Cerebellar nuclear complex (tissue), 1 donor: ENCODE data around the gene ACOT9.
"Not testable (repeated sequence)": the region's sequence is repeated elsewhere in the genome, so short reads cannot be mapped to it uniquely, and the experiment has no call there.

ENCODE experiments used
- DNase-seq, 2 experiments: peaks; one replicate each; lab custom pipeline; 2025; lab: John Stamatoyannopoulos, UW

ACOT9 gene

DNA sequence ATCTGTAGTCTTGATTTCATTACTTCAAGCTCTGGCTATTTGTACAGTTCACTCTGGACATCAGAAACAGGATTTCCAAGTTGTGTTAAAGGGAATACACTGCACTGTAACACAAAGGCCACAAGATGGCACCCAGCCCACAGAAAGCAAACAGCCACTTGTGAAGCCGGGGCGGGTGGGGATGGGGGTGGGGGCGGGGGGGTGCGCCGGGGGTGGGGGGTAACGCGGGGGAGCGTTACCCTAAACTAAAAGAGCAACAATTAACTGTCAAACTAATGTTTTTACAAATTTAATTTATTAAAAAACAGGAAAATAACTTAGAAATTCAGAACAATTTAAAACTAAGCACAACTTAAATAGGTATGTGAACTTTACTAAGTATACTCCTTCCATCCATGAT is 48.5 kb downstream of the ACOT9 start:
- no peak for DNase-seq

DNA sequence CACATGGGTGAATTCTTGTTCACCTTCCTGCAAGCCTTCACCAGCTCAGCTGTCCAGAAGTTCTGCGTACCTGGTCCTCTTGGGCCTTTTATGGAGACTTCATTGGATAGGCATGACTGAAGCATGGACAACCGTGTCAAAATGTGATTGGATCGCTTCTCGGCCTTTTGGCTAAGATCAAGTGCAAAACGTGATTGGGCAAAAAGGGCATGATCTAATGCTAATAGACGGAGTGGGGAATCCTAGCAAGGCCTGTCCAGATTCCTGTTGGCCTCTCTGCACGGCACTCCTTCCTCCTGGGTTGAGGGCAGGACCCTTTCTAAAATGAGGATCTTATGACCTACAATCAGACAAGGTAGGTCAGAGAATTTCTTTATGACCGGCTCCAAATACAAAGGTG is 50.9 kb downstream of the ACOT9 start:
- no peak for DNase-seq

DNA sequence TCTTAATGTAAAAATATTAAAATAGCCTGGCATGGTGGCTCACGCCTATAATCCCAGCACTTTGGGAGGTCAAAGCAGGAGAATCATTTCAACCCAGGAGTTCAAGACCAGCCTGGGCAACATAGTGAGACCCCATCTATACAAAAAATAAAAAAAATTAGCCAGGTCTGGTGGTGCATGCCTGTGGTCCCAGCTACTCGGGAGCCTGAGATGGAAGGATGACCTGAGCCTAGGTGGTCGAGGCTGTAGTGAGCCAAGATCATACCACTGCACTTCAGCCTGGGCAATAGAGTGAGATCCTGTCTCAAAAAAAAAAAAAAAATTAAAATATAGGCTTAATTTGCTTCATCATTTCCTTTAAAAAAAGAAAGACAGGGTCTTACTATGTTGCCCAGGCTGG is 66.6 kb downstream of the ACOT9 start:
- DNase-seq: not testable (repeated sequence)

DNA sequence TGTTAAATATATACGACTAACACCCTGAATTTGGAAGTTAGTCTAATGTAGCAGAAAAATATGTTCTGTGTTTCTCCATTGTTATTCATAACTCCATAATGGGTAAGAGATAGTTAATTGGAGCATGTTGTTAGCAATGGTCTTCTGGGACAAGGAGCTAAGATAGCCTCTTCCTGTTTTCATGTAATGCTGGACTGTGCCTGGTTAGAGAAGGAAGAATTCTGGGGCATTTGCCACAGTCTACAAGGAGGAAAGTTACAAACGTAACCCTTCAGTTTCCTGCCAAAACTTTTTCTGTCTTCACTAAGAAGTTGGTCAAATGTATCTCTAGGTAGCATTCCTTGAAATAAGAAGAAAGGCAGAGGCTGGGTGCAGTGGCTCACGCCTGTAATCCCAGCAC is 70.0 kb downstream of the ACOT9 start:
- no peak for DNase-seq

DNA sequence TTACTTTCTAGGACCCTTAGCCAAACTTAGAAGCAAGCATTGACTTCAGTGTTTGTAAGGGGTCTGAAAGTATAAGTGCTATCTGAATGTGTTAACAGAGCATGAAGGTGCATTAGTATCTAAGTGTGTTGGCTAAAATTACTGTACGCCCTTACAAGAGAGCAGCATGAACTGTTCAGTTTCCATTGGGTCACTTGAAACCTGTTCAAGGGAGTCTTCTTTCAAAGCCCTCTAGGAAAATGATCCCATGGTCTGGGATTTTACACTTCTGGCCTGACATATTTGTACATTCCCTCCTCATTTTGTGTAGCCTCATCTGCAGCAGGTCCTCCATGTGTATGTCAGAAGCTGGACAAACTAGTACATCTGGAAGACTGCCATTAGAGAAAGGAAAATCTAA is 72.5 kb downstream of the ACOT9 start:
- DNase-seq: no peak

DNA sequence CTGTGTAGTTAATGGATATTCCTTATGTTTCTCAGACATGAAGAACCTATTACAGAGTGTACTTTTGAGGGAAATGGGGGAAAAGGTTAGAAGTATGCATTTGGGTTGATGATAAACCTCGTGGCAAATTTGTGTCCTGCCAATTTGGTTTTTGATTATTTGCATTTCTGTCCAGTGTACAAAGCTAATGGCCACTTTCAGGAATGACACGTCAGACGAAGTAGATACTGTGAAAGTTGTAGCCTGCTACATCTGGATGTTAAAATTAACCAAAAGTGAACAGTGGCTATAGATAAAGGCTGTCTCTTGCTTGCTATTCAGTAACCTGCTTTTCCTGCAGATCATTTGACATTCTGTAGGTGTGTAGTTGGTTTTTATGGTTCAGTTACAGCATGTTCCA is 74.7 kb downstream of the ACOT9 start:
- DNase-seq: no peak

DNA sequence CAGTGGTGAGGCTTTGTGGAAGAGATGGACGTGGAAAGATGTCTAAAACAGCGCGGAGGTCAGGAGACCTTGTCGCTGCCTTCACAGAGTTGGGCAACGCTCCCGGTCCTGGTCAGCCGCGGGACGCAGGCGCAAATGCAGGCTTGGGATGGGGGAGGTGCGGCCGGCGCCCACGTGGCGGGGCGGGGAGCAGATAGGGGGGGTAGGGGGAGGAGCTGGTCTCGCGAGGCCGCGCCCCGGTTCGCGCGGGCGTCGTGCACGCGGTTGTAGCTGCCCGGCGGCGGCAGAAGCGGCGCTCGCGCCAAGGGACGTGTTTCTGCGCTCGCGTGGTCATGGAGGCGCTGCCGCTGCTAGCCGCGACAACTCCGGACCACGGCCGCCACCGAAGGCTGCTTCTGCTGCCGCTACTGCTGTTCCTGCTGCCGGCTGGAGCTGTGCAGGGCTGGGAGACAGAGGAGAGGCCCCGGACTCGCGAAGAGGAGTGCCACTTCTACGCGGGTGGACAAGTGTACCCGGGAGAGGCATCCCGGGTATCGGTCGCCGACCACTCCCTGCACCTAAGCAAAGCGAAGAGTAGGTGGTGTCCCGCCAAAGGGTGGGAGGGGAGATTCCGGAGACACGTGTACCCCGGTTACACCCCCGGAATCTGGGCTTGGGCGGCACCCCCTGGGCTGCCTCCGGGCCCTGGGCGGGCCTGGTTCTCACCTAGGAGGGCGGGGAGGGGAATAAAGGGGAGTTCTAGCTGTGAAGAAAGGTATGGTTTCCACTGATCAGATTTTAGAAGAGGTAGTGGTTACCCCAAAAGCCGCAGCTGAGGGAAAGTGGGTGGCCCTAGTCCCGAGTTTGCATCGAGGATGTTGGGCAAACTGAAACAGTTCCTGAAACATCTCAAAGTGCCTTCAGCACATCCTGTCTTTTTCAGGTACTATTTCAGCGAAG is 75.6 kb downstream of the ACOT9 start, which contains the start of gene PRDX4:
TSS of gene PRDX4 (plus strand) at position 255 of the 939 bp plus-strand sequence. CDS start at position 333, 78 bp downstream.
- DNase-seq: peak in 1 of 2 experiments; percentile 34

DNA sequence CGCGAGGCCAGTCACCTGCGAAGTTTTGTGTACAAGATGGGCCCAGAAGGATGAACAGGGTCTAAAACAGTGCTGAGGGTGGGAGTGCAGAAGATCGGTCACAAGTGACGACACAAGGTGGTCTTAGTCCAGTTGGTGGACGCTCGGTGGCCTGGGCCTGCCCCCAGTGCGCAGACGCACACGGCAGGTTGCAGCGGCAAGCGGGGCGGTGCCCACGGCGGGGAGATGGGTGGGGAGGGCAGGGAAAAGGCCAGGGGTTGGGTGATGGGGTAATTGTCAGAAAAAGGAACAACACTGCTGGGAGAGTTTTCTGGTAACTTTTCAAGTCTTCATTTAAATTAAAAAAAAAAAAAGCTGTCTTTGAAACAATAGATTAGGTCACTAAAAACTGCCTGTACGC is 76.8 kb downstream of the ACOT9 start:
- DNase-seq: no peak

DNA sequence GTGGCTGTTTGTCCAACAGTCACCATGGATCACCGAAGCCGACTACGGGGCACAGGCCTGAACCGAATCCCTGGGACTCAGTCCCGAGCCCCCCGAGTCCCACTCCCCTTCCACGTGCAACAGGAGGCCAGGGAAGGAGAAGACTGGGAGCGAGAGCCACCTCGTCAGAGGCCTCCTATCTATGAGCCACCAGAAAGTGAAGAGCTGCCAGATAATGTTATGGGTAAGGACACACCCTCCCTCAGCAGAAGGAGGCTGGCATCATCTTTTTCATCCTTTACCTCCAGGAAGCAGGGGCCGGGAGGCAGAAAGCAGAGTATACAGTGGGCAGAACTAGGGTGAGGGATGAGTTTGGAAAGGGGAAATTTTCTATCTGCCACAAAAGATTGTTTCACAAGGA is 78.6 kb downstream of the ACOT9 start:
- DNase-seq: no peak

DNA sequence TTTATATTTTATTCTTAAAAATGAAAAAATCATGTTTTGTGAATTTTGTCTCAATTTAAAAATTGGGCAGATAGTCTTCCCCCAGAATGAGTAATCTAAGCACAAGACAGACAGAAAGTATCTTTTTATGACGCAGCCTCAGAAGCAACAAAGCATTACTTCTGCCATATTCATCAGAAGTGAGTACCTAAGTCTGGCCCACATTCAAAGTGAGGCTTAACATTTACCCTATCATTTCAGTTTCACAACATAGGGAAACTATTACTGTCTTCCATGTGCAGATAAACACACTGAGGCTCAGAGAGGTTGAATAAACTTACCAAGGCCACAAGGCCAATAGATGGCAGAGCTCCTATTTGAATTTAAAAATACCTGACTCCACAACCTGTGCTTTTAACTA is 80.2 kb downstream of the ACOT9 start:
- DNase-seq: no peak

DNA sequence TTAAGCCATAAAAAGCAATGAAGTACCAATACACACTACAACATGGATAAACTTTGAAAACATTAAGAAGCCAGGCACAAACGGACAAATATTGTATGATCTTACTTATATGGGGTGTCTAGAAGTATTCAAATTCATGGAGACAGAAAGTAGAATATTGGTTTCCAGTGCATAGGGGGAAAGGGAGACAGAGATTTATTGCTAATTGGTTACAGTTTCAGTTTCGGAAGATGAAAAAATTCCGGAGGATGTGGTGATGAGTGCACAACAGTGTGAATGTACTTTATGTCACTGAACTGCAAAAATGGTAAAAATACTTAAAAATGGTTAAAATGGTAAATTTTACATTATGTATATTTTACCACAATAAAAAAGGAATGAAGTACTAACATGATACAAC is 80.9 kb downstream of the ACOT9 start:
- DNase-seq: no peak

DNA sequence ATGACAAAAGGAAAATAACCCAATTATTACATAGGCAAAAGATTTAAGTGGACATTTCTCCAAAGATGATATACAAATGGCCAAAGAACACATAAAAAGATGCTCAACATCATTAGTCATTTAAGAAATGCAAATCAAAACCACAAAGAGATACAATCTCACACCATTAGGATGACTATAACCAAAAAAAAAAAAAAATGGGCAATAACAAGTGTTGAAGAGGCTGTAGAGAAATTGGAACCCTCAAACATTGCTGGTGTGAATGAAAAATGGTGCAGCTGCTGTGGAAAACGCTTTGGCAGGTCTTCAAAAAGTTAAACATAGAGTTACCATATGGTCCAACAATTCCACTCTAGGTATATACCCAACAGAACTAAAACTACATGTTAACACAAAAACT is 81.4 kb downstream of the ACOT9 start:
- DNase-seq: no peak

DNA sequence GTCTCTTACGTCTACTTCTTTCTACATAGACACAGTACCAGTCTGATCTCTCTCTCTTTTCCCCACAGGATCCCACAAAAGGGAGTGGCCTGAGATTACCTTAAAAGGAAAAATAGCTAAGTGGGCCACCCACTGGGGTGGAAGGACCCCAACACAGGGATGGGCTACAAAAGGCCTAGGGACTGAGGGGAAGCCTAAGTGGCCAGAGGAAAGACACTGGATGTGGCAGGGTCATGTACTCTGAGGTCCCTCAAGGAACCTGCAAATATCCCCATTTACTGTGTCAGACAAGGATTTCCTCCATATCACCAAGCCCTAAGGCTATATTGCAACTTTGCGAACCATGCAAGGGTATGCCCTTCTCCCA is 82.3 kb downstream of the ACOT9 start:
- DNase-seq: no peak

DNA sequence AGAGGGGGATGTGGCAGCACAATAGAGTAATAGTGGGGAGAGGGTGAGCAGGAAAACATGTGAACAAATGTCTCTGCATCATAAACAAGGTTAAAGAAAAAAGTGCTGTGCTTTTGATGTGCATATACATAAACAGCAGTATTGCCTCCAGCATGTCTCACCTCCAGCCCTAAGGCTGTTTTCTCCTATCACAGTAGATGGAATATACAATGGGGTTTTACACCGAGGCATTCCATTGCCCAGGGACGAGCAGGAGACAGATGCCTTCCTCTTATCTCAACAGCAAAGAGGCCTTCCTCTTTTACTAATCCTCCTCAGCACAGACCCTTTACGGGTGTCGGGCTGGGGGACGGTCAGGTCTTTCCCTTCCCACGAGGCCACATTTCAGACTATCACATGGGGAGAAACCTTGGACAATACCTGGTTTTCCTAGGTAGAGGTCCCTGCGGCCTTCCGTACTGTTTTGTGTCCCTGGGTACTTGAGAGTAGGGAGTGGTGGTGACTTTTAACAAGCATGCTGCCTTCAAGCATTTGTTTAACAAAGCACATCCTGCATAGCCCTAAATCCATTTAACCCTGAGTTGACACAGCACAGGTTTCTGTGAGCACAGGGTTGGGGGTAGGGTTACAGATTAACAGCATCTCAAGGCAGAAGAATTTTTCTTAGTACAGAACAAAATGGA is 82.9 kb downstream of the ACOT9 start:
- DNase-seq: not testable (repeated sequence)

DNA sequence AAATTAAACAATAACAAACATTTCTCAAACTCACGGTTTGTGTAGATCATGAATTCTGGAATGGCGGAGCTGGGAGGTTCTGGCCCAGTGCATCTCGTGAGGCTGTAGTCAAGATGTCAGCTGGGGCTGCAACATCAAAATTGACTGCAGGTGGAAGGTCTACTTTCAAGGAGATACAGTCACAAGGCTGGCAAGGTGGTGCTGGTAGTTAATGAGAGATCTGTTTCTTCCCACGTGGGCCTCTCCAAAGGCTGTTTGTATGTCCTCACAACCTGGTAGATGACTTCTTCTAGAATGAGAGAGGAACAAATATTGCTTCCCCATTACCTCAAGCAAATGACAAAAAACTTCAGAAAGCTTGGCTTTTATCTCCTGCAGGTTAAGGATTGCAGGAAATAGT is 83.7 kb downstream of the ACOT9 start:
- no peak for DNase-seq

DNA sequence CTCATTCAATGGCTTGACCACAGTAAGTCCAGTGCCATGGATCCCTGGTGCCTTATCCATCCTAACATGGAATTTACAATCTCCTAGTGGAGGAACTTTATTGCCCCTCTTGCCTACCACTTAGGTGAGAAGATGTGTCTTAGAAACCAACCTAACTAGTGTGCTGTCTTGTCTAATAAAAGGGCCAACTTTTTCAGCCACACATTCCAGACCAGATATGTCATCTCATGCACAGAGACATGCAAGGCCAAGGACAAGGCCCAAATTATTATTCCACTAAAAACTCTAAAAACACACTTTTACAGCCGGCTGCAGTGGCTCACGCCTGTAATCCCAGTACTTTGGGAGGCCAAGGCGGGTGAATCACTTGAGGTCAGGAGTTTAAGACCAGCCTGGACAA is 86.4 kb downstream of the ACOT9 start:
- DNase-seq: no peak

DNA sequence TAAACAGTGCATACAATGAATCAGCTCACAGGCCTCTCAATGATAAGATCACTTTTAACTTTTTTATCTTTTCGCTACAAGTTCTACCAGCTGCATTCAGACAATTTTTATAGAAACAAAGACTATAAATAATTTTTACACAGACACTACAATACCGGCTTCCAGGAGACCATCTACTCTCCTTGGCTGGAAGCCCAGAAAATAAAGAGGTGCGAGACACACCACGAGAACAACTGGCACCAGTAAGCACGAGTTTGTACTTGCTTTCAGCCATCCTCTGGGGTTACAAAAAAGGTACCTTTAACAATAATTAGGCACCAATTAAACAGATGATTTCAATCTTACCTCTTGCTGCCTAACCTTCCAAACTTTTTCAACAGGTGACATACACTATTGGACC is 87.0 kb downstream of the ACOT9 start:
- DNase-seq: no peak
